CD4-positive, alpha-beta T cell (primary cell): ENCODE measurements around the gene METTL15. TPM values are rescaled to one million over a fixed set of nuclear protein-coding genes. Genes with fewer than 3 reads are reported as not detected.

ENCODE experiments used
- ATAC-seq: fragments of 200-7000 bp; cut with Tn5 transposase; one replicate; pipeline ENCODE4 v1.10.0; 2022; ENCODE audit warnings: mild to moderate bottlenecking; ENCODE audit not compliant: poor library complexity
- CTCF ChIA-PET: fragments of 350-600 bp; sonication (Branson Sonifier 250); formaldehyde crosslinking; loops from one replicate; lab custom pipeline; 2021; ENCODE audit warnings: antibody characterized with exemption, inconsistent platforms; lab: Charles Lee
- POLR2A ChIA-PET: fragments of 350-600 bp; sonication (Branson Sonifier 250); formaldehyde crosslinking; loops from one replicate; lab custom pipeline; 2021; ENCODE audit warnings: antibody characterized with exemption, inconsistent platforms; lab: Charles Lee
- DNase-seq, 14 experiments: peaks; one replicate each; pipeline ENCODE4 v3.0.0-alpha.2; 2013 to 2020; ENCODE audit warnings: mixed read lengths in 2 of 14
- H3K27ac ChIP-seq, 2 donors: one replicate each; pipeline versions ENCODE4 v1.5.1 to v1.7.0; 2013; ENCODE audit warnings: low read length in 2 of 2, low read depth in 1 of 2, mild to moderate bottlenecking in 1 of 2
- H3K27me3 ChIP-seq, 2 experiments: 1 replicate in 1 of 2; 2 replicates in 1 of 2; pipeline versions ENCODE4 v1.6.1 to v1.7.0; 2013; ENCODE audit warnings: low read length in 2 of 2, control low read depth in 1 of 2, mild to moderate bottlenecking in 1 of 2, moderate library complexity in 1 of 2; ENCODE audit not compliant: insufficient read depth in 2 of 2, control insufficient read depth in 1 of 2
- H3K36me3 ChIP-seq: one replicate; pipeline ENCODE4 v1.6.1; 2013; ENCODE audit warnings: low read length, control low read depth; ENCODE audit not compliant: insufficient read depth
- H3K4me1 ChIP-seq: one replicate; pipeline ENCODE4 v1.6.1; 2013; ENCODE audit warnings: low read length, control low read depth; ENCODE audit not compliant: insufficient read depth
- H3K4me3 ChIP-seq: one replicate; pipeline ENCODE4 v1.5.1; 2013; ENCODE audit warnings: mild to moderate bottlenecking, low read length, moderate library complexity
- H3K9me3 ChIP-seq, 2 experiments: 1 replicate in 1 of 2; 2 replicates in 1 of 2; pipeline versions ENCODE4 v1.6.1 to v1.7.0; 2013; ENCODE audit warnings: low read length in 2 of 2, mild to moderate bottlenecking in 2 of 2, control low read depth in 1 of 2, moderate library complexity in 1 of 2; ENCODE audit not compliant: control insufficient read depth in 1 of 2, insufficient read depth in 1 of 2
- H3K27ac Mint-ChIP-seq: one replicate; pipeline ENCODE4 v1.8.0; 2020; ENCODE audit warnings: mixed read lengths
- H3K27me3 Mint-ChIP-seq: one replicate; pipeline ENCODE4 v1.8.0; 2021; ENCODE audit warnings: mixed read lengths
- H3K36me3 Mint-ChIP-seq: one replicate; pipeline ENCODE4 v1.8.0; 2021; ENCODE audit warnings: low read depth, mixed read lengths
- H3K4me1 Mint-ChIP-seq: one replicate; pipeline ENCODE4 v1.8.0; 2021; ENCODE audit warnings: low read depth, mixed read lengths
- H3K4me3 Mint-ChIP-seq: one replicate; pipeline ENCODE4 v1.8.0; 2020; ENCODE audit warnings: mild to moderate bottlenecking, mixed read lengths
- H3K9me3 Mint-ChIP-seq: one replicate; pipeline ENCODE4 v1.8.0; 2020; ENCODE audit warnings: mixed read lengths
- intact Hi-C, 2 experiments: fragments of 100-400 bp; cut with DNase I in 1 of 2; cut with micrococcal nuclease in 1 of 2; formaldehyde crosslinking; loops; one replicate each; pipeline versions ENCODE4 v1.15.1 to v1.9.0; 2023 to 2025; cut with DNase I, micrococcal nuclease
- total RNA-seq, 174 experiments: library from RNA in 2 of 174; stranded (reverse) in 2 of 174; gene quantifications; one replicate each; pipeline ENCODE4 v1.2.3 and lab custom pipeline; 2021 to 2026
- TF ChIP-seq, protein P1 (sequence below): fragments of 200-600 bp; IDR thresholded peaks from one replicate; pipeline ENCODE4 v1.8.0; 2022; ENCODE audit warnings: antibody characterized with exemption, mild to moderate bottlenecking

Gene METTL15
- total RNA-seq, 2 experiments from 2014 or later: 3.5 to 4.4 TPM

DNA sequence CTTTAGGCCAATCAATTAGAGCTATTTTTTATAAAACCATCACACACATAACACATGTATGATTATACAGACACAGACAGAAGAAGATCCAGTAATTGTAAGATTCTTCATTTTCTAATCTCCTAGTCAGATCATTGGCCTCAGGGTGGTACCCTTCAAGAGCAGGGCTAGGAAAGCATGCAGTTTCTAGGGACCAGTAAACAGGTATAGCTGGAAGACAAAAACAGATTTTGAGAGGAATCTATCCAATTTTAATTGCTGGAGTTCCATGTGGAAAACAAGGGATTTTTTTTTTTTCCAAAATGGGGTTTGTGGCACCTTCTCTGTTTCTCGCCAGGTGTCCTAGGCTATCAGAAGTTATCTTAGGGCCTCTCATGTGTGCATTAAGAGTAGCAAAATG is 29.6 kb downstream of the METTL15 start:
- DNase-seq (no peak), ATAC-seq (no peak)
- no peak overlapping the region for H3K4me3 Mint-ChIP-seq
- intact Hi-C loops: no loop called here
- H3K9me3 ChIP-seq: peaks cover 9 to 31% of the 10 kb centered on the region in 2 experiments
- no peaks in the 10 kb centered on the region for H3K4me1 ChIP-seq
- H3K27me3 ChIP-seq: no peaks in the 10 kb centered on the region
- H3K4me1 Mint-ChIP-seq: no peaks in the 10 kb centered on the region
- H3K27me3 Mint-ChIP-seq: no peaks in the 10 kb centered on the region
- no peak overlapping the region for H3K4me3 ChIP-seq
- TF ChIP-seq, protein P1, sequence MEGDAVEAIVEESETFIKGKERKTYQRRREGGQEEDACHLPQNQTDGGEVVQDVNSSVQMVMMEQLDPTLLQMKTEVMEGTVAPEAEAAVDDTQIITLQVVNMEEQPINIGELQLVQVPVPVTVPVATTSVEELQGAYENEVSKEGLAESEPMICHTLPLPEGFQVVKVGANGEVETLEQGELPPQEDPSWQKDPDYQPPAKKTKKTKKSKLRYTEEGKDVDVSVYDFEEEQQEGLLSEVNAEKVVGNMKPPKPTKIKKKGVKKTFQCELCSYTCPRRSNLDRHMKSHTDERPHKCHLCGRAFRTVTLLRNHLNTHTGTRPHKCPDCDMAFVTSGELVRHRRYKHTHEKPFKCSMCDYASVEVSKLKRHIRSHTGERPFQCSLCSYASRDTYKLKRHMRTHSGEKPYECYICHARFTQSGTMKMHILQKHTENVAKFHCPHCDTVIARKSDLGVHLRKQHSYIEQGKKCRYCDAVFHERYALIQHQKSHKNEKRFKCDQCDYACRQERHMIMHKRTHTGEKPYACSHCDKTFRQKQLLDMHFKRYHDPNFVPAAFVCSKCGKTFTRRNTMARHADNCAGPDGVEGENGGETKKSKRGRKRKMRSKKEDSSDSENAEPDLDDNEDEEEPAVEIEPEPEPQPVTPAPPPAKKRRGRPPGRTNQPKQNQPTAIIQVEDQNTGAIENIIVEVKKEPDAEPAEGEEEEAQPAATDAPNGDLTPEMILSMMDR: no peak
- ChIA-PET POLR2A (no interaction called here), CTCF (no interaction called here)
- H3K9me3 Mint-ChIP-seq: peaks cover 5% of the 10 kb centered on the region
- peaks cover 93% of the 10 kb centered on the region for H3K36me3 Mint-ChIP-seq
- no peak overlapping the region for H3K27ac Mint-ChIP-seq
- peaks cover 7% of the 10 kb centered on the region for H3K36me3 ChIP-seq
- no peak overlapping the region for H3K27ac ChIP-seq

DNA sequence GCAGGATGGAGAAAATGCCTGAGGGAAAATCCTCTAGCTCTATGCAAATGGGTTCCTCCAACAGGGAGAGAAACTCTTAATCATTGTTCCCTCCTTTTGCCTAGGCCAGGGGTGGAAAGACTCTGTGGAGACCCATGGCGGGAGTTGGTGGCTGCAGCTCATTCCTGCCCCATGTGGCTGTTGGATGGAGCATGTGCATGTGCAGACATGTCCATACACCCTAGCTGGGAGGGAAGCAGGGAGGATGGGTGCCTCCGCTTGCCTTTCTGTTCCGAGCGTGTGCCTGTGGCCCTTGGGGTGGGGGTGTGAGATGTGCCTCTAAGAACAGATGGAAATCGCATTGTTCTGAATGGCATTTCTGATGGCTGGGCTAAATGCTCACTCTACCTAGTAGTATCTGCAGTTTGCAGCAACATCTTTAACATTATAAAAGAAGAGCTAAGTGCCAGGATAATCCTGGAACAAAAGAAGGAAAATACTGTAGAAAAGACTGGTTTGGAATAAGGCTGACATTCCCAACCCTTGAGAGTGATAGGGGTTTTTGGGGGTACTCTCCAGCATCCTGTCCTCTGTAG is 31.7 kb downstream of the METTL15 start:
- H3K9me3 Mint-ChIP-seq: peaks cover 5% of the 10 kb centered on the region
- ChIA-PET POLR2A (no interaction called here), CTCF (no interaction called here)
- TF ChIP-seq, protein P1: no peak
- no peak overlapping the region for H3K4me3 Mint-ChIP-seq
- intact Hi-C loops: no loop called here
- ATAC-seq (no peak), DNase-seq (no peak)
- Histone ChIP-seq H3K4me3 (no peak overlapping the region), H3K9me3 (peaks cover 9 to 31% of the 10 kb centered on the region in 2 experiments), H3K27ac (no peak overlapping the region), H3K4me1 (no peaks in the 10 kb centered on the region), H3K27me3 (no peaks in the 10 kb centered on the region), H3K36me3 (no peaks in the 10 kb centered on the region)
- H3K27me3 Mint-ChIP-seq: no peaks in the 10 kb centered on the region
- H3K36me3 Mint-ChIP-seq: peaks cover 87% of the 10 kb centered on the region
- no peaks in the 10 kb centered on the region for H3K4me1 Mint-ChIP-seq
- no peak overlapping the region for H3K27ac Mint-ChIP-seq

DNA sequence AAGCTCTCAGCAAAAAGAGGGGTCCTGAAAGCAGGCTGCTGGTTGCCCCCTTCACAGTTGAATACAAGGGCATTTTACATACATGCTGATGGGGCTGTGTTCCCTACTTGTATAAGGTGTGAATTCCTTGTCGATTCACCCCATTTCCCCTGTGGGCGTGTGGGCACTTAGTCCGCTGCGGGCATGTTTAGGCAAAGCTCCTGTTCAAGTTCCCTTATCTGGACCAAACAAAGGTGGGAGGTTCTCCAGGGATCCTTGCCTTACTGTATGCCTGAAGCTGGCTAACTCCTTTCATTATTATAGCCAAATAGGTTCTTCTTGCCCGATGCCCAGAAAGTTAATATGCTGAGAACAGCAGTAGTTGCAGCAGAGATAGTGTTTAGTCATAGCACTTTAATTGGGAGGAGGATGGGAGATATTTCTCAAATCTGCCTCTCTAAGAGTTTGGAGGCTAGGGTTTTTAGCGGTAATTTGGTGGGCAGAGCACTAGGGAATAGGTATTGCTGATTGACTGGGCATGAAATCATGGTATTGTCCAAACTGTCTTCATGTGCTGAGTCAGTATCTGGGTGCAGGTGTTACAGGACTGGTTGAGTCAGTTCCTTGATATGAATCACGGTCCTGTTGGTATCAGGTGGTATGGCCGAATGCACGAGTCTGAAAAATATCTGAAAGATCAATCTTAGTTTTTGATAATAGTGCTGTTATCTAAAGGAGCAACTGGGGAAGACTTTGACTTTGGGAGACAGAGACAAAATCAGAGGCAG is 32.7 kb downstream of the METTL15 start:
- Histone ChIP-seq H3K27me3 (no peaks in the 10 kb centered on the region), H3K36me3 (no peaks in the 10 kb centered on the region), H3K4me3 (no peak overlapping the region), H3K27ac (no peak overlapping the region), H3K4me1 (no peaks in the 10 kb centered on the region), H3K9me3 (peaks cover 9 to 31% of the 10 kb centered on the region in 2 experiments)
- ATAC-seq (no peak), DNase-seq (no peak)
- no peak overlapping the region for H3K4me3 Mint-ChIP-seq
- peaks cover 5% of the 10 kb centered on the region for H3K9me3 Mint-ChIP-seq
- POLR2A ChIA-PET: no interaction called here
- H3K27ac Mint-ChIP-seq: no peak overlapping the region
- CTCF ChIA-PET: no interaction called here
- H3K4me1 Mint-ChIP-seq: no peaks in the 10 kb centered on the region
- H3K27me3 Mint-ChIP-seq: no peaks in the 10 kb centered on the region
- intact Hi-C loops: no loop called here
- TF ChIP-seq, protein P1: no peak
- H3K36me3 Mint-ChIP-seq: peaks cover 80% of the 10 kb centered on the region
